HepG2 (cell line): ENCODE measurements around the gene UTP11. TPM values are rescaled to one million over a fixed set of nuclear protein-coding genes. Genes with fewer than 3 reads are reported as not detected.

Experiments used
- BCL3 ChIP-seq: sonication (generic); formaldehyde crosslinking; IDR thresholded peaks from 2 replicates; pipeline ENCODE4 v1.5.1; 2020; ENCODE audit warnings: mild to moderate bottlenecking, missing genetic modification reagents, moderate library complexity
- CBX2 ChIP-seq, 2 experiments: fragments of 200-600 bp in 1 of 2; sonication (generic); formaldehyde crosslinking in 1 of 2; IDR thresholded peaks; 2 replicates each; pipeline versions ENCODE4 v1.7.0 to v1.8.1; 2018 to 2022; ENCODE audit warnings: low read depth in 2 of 2, low read length in 1 of 2, mild to moderate bottlenecking in 1 of 2, missing genetic modification reagents in 1 of 2
- CREB1 ChIP-seq, 2 experiments: fragments of 450-650 bp in 1 of 2; IDR thresholded peaks; 2 replicates each; pipeline ENCODE4 v1.6.1; 2016 to 2017; ENCODE audit warnings: control low read depth in 1 of 2, mild to moderate bottlenecking in 1 of 2, missing compliant biosample characterization in 1 of 2, missing genetic modification characterization in 1 of 2
- EP300 ChIP-seq, 3 experiments: sonication (generic) in 1 of 3; formaldehyde crosslinking in 1 of 3; IDR thresholded peaks; 2 replicates each; pipeline versions ENCODE4 v1.5.1 to v1.6.1; 2011 to 2020; ENCODE audit warnings: low read depth in 2 of 3, low read length in 2 of 3, borderline replicate concordance in 1 of 3, improper control_type of control experiment in 1 of 3, mild to moderate bottlenecking in 1 of 3, missing genetic modification reagents in 1 of 3, moderate library complexity in 1 of 3
- ETV6 ChIP-seq: sonication (generic); formaldehyde crosslinking; conservative IDR thresholded peaks from 2 replicates; pipeline ENCODE4 v1.4.0; 2020; ENCODE audit warnings: missing genetic modification reagents
- FOSL1 ChIP-seq: sonication (generic); formaldehyde crosslinking; IDR thresholded peaks from 2 replicates; pipeline ENCODE4 v1.9.0; 2021; ENCODE audit warnings: missing genetic modification reagents, borderline replicate concordance
- HNRNPLL ChIP-seq: fragments of 200-400 bp; formaldehyde crosslinking; IDR thresholded peaks from 2 replicates; pipeline ENCODE4 v1.6.1; 2017; ENCODE audit warnings: mild to moderate bottlenecking, low read depth, low read length; ENCODE audit not compliant: poor library complexity, severe bottlenecking
- MED1 ChIP-seq: sonication (generic); formaldehyde crosslinking; IDR thresholded peaks from 2 replicates; pipeline ENCODE4 v1.4.0; 2020; ENCODE audit warnings: missing genetic modification reagents
- PHF21A ChIP-seq: sonication (generic); formaldehyde crosslinking; IDR thresholded peaks from 2 replicates; pipeline ENCODE4 v1.5.0; 2020; ENCODE audit warnings: mild to moderate bottlenecking, missing genetic modification reagents
- PHF8 ChIP-seq: sonication (generic); formaldehyde crosslinking; IDR thresholded peaks from 2 replicates; pipeline ENCODE4 v1.5.0; 2020; ENCODE audit warnings: missing genetic modification reagents
- REPIN1 ChIP-seq: sonication (generic); formaldehyde crosslinking; IDR thresholded peaks from 2 replicates; pipeline ENCODE4 v1.8.0; 2022; ENCODE audit warnings: missing genetic modification reagents, low read depth, mild to moderate bottlenecking, borderline replicate concordance
- RORA ChIP-seq: sonication (generic); formaldehyde crosslinking; IDR thresholded peaks from 2 replicates; pipeline ENCODE4 v1.5.0; 2020; ENCODE audit warnings: mild to moderate bottlenecking, missing genetic modification reagents, moderate library complexity
- RXRB ChIP-seq: IDR thresholded peaks from 2 replicates; pipeline ENCODE4 v1.6.1; 2016; ENCODE audit warnings: borderline replicate concordance, missing genetic modification reagents, missing compliant biosample characterization
- SMYD3 ChIP-seq: sonication (generic); formaldehyde crosslinking; IDR thresholded peaks from 2 replicates; pipeline ENCODE4 v1.8.1; 2023; ENCODE audit warnings: mild to moderate bottlenecking, missing genetic modification reagents
- U2AF1 ChIP-seq: fragments of 200-400 bp; formaldehyde crosslinking; optimal IDR thresholded peaks from 2 replicates; pipeline ENCODE3; 2017; ENCODE audit warnings: mild to moderate bottlenecking, low read depth, low read length
- YEATS2 ChIP-seq: sonication (generic); formaldehyde crosslinking; IDR thresholded peaks from 2 replicates; pipeline ENCODE4 v1.4.0; 2020; ENCODE audit warnings: missing genetic modification reagents, borderline replicate concordance
- ZBTB34 ChIP-seq: sonication (generic); formaldehyde crosslinking; IDR thresholded peaks from 2 replicates; pipeline ENCODE4 v1.8.0; 2022; ENCODE audit warnings: mild to moderate bottlenecking, missing genetic modification reagents
- ZFX ChIP-seq: sonication (generic); formaldehyde crosslinking; IDR thresholded peaks from 2 replicates; pipeline ENCODE4 v1.4.0; 2020; ENCODE audit warnings: mild to moderate bottlenecking, low read depth, missing genetic modification reagents, moderate library complexity
- ZNF101 ChIP-seq: sonication (generic); formaldehyde crosslinking; IDR thresholded peaks from 2 replicates; pipeline ENCODE4 v1.4.0; 2020; ENCODE audit warnings: mild to moderate bottlenecking, low read depth, missing genetic modification reagents, borderline replicate concordance
- ZNF230 ChIP-seq: sonication (generic); formaldehyde crosslinking; IDR thresholded peaks from 2 replicates; pipeline ENCODE4 v1.4.0; 2020; ENCODE audit warnings: mild to moderate bottlenecking, missing genetic modification reagents
- ZNF563 ChIP-seq: sonication (generic); formaldehyde crosslinking; IDR thresholded peaks from 2 replicates; pipeline ENCODE4 v1.8.0; 2022; ENCODE audit warnings: mild to moderate bottlenecking, moderate library complexity, missing genetic modification reagents
- ZNF816 ChIP-seq: sonication (generic); formaldehyde crosslinking; IDR thresholded peaks from 2 replicates; pipeline ENCODE4 v1.8.0; 2022; ENCODE audit warnings: missing genetic modification reagents, mild to moderate bottlenecking, borderline replicate concordance
- polyA plus RNA-seq, 8 experiments: library from polyadenylated mRNA; depleted of rRNA in 3 of 8; stranded (reverse) in 7 of 8; unstranded in 1 of 8; fragments of >200 nt; fragmentation: Illumina TruSeq in 4 of 8; extraction: Trizol in 4 of 8; gene quantifications; 2 replicates each; pipeline versions ENCODE4 v1.2.1 to v1.2.3, GENCODE V29; 2011 to 2016; ENCODE audit warnings: low read depth in 4 of 8, missing spikeins in 1 of 8, mixed read lengths in 1 of 8; ENCODE audit not compliant: insufficient read depth in 1 of 8
- total RNA-seq, 5 experiments: library from RNA; depleted of rRNA; stranded (reverse); fragments of >200 nt; fragmentation: Illumina TruSeq; extraction: Trizol; gene quantifications; 2 replicates each; pipeline ENCODE4 v1.2.3, GENCODE V29; 2016; ENCODE audit warnings: low read depth in 1 of 5
- TF ChIP-seq, protein P1 (sequence below): sonication (generic); formaldehyde crosslinking; IDR thresholded peaks from 2 replicates; pipeline ENCODE4 v1.8.0; 2022; ENCODE audit warnings: missing genetic modification reagents, mild to moderate bottlenecking, moderate library complexity, borderline replicate concordance

The UTP11 gene
- total and polyA plus RNA-seq, 2 of the 13 experiments (the other 11 are each of a cell fraction or from before 2014, with no cell fraction given), result 13.5 to 44.8 TPM

DNA sequence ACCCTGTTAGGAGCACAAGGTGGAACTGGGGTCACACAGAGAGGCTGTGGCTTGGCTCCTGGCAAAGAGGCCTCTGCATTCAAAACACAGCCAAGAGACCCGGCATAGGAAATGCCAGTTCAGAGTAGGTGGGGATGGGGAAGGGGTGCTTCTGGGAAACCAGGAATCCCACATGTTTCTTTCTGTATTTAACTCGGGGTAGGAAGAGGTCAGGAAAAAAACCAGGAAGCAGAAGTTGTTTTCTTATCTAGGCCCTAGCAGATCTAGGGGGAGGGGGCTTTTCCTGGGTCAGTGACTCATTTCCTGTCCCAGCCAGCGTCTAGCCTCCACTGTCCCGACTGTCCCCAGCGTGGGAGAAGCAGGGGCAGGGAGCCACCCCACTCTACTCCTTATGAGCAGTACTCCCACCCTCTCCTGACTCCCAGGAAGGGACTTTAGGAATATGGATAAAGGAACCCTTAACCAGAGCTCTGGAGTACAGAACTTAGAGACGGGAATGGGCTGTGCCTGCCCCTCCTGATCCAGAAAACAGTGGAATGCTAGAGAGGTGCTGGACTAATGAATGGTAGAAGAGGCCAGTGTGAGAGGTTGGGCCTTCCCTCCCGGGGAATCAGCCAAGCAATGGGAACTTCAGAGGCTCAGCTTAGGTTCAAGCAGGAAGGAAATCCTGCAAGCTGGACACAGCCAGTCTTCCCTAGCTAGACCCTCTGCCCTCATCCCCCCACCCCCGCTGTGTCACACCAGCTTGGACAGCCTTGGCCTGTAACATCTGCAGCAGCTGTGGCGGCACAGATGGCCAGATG lies 12.9 kb upstream of the UTP11 start (continued):
- TF ChIP-seq HNRNPLL, result no peak
- TF ChIP-seq ZBTB34 (CRISPR knock-in tag), result no peak
- 0 out of 2 replicates have a peak, but pooled peaks have one; percentile 30 for TF ChIP-seq ETV6 (CRISPR knock-in tag)
- TF ChIP-seq SMYD3 (CRISPR knock-in tag), result no peak
- TF ChIP-seq ZNF816 (CRISPR knock-in tag), result no peak
- 0 out of 2 replicates have a peak, but pooled peaks have one; percentile 20 for TF ChIP-seq ZNF563 (CRISPR knock-in tag)
- TF ChIP-seq U2AF1, result no peak
- peak in 1 of 2 experiments; percentile 51; a peak in 1 of 4 replicates for TF ChIP-seq EP300 (IDR thresholded peaks at IDR 0.05; ENCODE audit: low read depth in 2 of 2, low read length in 2 of 2)
- no peak for TF ChIP-seq EP300 (CRISPR knock-in tag; IDR thresholded peaks at IDR 0.05; ENCODE audit: borderline replicate concordance)
- no peak for TF ChIP-seq RORA (CRISPR knock-in tag)
- no peak for TF ChIP-seq REPIN1
- no peak for TF ChIP-seq ZNF101 (CRISPR knock-in tag)
- TF ChIP-seq CBX2 (IDR thresholded peaks at IDR 0.05; ENCODE audit: low read depth, low read length), result no peak
- no peak for TF ChIP-seq CBX2 (CRISPR knock-in tag; IDR thresholded peaks at IDR 0.05; ENCODE audit: low read depth)
- TF ChIP-seq, protein P1, sequence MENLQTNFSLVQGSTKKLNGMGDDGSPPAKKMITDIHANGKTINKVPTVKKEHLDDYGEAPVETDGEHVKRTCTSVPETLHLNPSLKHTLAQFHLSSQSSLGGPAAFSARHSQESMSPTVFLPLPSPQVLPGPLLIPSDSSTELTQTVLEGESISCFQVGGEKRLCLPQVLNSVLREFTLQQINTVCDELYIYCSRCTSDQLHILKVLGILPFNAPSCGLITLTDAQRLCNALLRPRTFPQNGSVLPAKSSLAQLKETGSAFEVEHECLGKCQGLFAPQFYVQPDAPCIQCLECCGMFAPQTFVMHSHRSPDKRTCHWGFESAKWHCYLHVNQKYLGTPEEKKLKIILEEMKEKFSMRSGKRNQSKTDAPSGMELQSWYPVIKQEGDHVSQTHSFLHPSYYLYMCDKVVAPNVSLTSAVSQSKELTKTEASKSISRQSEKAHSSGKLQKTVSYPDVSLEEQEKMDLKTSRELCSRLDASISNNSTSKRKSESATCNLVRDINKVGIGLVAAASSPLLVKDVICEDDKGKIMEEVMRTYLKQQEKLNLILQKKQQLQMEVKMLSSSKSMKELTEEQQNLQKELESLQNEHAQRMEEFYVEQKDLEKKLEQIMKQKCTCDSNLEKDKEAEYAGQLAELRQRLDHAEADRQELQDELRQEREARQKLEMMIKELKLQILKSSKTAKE (CRISPR knock-in tag), result peak; percentile 27; the same call in 1 of the 2 replicates
- TF ChIP-seq YEATS2, result no peak
- TF ChIP-seq RXRB (CRISPR knock-in tag), result 0 out of 2 replicates have a peak, but pooled peaks have one; percentile 13
- TF ChIP-seq ZFX (CRISPR knock-in tag), result peak; percentile 51; the same call in 1 of the 2 replicates
- no peak for TF ChIP-seq ZNF230
- no peak for TF ChIP-seq CREB1 (IDR thresholded peaks at IDR 0.05)
- TF ChIP-seq CREB1 (CRISPR knock-in tag; IDR thresholded peaks at IDR 0.05), result peak; percentile 34; the same call in 1 of the 2 replicates
- TF ChIP-seq MED1 (CRISPR knock-in tag), result peak; percentile 48; the same call in 1 of the 2 replicates
- TF ChIP-seq BCL3 (CRISPR knock-in tag), result no peak
- no peak for TF ChIP-seq PHF8 (CRISPR knock-in tag)
- TF ChIP-seq PHF21A (CRISPR knock-in tag), result peak; percentile 75
- peak; percentile 67; the same call in 1 of the 2 replicates for TF ChIP-seq FOSL1 (CRISPR knock-in tag)
